OCI-LY3 (cell line): ENCODE measurements around the gene HASPIN.

ENCODE experiments used
- H2AFZ ChIP-seq: fragments of 200-600, 300-600 bp; shearing (Covaris generic); 2 replicates; pipeline ENCODE4 v1.6.0; 2014; ENCODE audit warnings: antibody characterized with exemption, low read depth, low read length
- H3K27ac ChIP-seq: fragments of 200-600, 300-600 bp; sonication (generic); 2 replicates; pipeline ENCODE4 v1.5.1; 2014; ENCODE audit warnings: mild to moderate bottlenecking, low read length, moderate library complexity, mixed read lengths
- H3K27me3 ChIP-seq: fragments of 200-600, 300-600 bp; sonication (generic); 2 replicates; pipeline ENCODE4 v1.6.1; 2014; ENCODE audit warnings: low read depth, low read length, mixed read lengths
- H3K36me3 ChIP-seq: fragments of 200-600, 300-600 bp; sonication (generic); replicated peaks from 2 replicates; pipeline ENCODE3; 2014; ENCODE audit warnings: low read depth, low read length, mixed read lengths
- H3K4me1 ChIP-seq: fragments of 300-600, 200-600 bp; sonication (generic); 2 replicates; pipeline ENCODE4 v1.6.1; 2014; ENCODE audit warnings: low read length, mixed read lengths
- H3K4me2 ChIP-seq: fragments of 200-600, 300-600 bp; sonication (generic); 2 replicates; pipeline ENCODE4 v1.6.1; 2014; ENCODE audit warnings: low read length, mixed read lengths
- H3K4me3 ChIP-seq: fragments of 300-600, 200-600 bp; sonication (generic); 2 replicates; pipeline ENCODE4 v1.5.1; 2014; ENCODE audit warnings: antibody characterized with exemption, mild to moderate bottlenecking, low read length, moderate library complexity
- H3K79me2 ChIP-seq: fragments of 300-600, 200-600 bp; shearing (Covaris generic); 2 replicates; pipeline ENCODE4 v1.6.1; 2014; ENCODE audit warnings: mild to moderate bottlenecking, low read length, mixed read lengths
- H3K9ac ChIP-seq: fragments of 300-600, 200-600 bp; shearing (Covaris generic); 2 replicates; pipeline ENCODE4 v1.6.0; 2014; ENCODE audit warnings: mild to moderate bottlenecking, low read length, moderate library complexity
- H3K9me3 ChIP-seq: fragments of 200-600, 300-600 bp; shearing (Covaris generic); 2 replicates; pipeline ENCODE4 v1.6.1; 2014; ENCODE audit warnings: low read length, mixed read lengths; ENCODE audit not compliant: insufficient read depth
- H4K20me1 ChIP-seq: fragments of 200-600, 300-600 bp; sonication (generic); 2 replicates; pipeline ENCODE4 v1.6.1; 2016; ENCODE audit warnings: low read length, mixed read lengths; ENCODE audit not compliant: insufficient read depth
- CTCF ChIP-seq: fragments of 200-600, 300-600 bp; sonication (generic); IDR thresholded peaks from 2 replicates; pipeline ENCODE4 v1.5.1; 2014; ENCODE audit warnings: antibody characterized with exemption, low read length, low read depth
- EZH2phosphoT487 ChIP-seq: fragments of 200-600 bp; shearing (Covaris generic); IDR thresholded peaks from 2 replicates; pipeline ENCODE4 v1.6.1; 2018; ENCODE audit warnings: antibody characterized with exemption, mixed run types, low read depth

Gene HASPIN

DNA sequence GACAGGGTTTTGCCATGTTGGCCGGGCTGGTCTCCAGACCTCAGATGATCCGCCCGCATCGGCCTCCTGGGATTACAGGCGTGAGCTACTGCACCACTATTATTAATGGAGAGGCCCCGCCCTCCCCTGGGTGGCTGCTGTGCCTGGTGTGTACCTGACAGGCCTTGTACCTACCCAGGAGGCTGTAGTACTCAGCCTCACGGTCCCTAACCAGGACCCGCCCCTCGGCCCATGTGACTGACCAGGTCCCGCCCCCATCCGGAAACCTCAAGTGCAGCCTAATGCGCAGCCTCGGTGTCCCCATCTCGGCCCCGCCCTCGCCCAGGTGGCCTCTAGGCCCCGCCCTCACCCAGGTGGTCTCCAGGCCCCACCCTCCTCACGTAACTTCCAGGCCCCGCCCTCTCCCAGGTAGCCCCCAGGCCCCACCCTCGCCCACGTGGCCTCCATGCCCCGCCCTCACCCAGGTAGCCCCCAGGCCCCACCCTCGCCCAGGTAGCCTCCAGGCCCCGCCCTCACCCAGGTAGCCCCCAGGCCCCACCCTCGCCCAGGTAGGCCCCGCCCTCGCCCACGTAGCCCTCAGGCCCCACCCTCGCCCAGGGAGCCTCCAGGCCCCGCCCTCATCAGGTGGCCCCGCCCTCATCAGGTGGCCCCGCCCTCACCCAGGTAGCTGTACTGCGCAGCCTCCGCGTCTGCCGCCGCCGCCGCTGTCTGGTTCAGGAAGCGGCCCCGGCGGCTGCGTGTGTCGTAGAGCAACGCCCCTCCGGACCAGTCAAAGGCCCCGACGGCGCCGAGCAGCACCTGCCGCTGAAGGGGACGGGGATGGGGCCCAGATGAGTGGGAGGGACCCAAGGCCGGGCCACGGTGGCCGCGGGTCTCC, 31.0 kb downstream of the HASPIN start:
- no peak overlapping the region for H2AFZ ChIP-seq
- H3K36me3 ChIP-seq, result no peaks in the 10 kb centered on the region
- H3K4me1 ChIP-seq, result no peaks in the 10 kb centered on the region
- H3K9me3 ChIP-seq, result no peaks in the 10 kb centered on the region
- no peaks in the 10 kb centered on the region for H4K20me1 ChIP-seq
- H3K79me2 ChIP-seq, result no peaks in the 10 kb centered on the region
- no peaks in the 10 kb centered on the region for H3K27me3 ChIP-seq
- no peak overlapping the region for H3K4me2 ChIP-seq
- no peak overlapping the region for H3K27ac ChIP-seq
- TF ChIP-seq CTCF (no peak), EZH2phosphoT487 (no peak)
- H3K9ac ChIP-seq, result no peak overlapping the region
- H3K4me3 ChIP-seq, result no peak overlapping the region

DNA sequence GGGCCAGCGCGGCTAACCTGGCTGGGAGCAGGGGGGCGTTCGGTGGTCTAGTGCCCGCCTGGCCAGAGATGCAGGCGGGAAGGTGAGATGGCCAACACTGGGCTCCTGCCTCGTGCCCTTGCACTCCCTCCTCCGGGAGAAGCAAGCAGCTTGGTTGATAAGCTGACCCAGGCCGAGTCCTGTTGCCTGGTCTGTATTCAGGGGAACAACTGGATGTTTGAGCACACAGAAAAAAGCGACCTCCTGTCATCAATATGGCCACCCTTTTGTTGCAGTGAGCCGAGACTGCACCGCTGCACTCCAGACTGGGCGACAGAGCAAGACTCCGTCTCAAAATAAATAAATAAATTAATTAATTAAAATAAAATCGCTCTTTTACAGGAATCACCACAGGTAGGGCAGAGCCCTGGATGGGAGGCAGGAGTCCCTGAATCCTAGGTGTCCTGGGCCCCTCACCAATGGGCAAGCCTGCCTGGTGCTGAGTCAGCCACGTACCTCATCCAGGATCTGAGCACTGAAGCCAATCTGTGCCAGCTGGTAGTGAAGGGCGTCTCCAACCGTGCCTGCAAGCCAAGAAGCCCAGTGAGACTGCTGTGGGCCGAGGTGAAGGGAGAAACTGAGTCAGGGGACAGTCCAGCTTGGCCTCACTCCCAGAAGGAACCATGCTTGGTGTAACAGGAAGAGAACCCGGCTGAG, 31.8 kb downstream of the HASPIN start:
- no peaks in the 10 kb centered on the region for H4K20me1 ChIP-seq
- H3K4me3 ChIP-seq, result no peak overlapping the region
- no peak overlapping the region for H3K9ac ChIP-seq
- H3K27ac ChIP-seq, result no peak overlapping the region
- no peaks in the 10 kb centered on the region for H3K79me2 ChIP-seq
- H3K4me2 ChIP-seq, result no peak overlapping the region
- no peaks in the 10 kb centered on the region for H3K4me1 ChIP-seq
- TF ChIP-seq CTCF (no peak), EZH2phosphoT487 (no peak)
- H3K27me3 ChIP-seq, result no peaks in the 10 kb centered on the region
- H3K36me3 ChIP-seq, result no peaks in the 10 kb centered on the region
- no peak overlapping the region for H2AFZ ChIP-seq
- H3K9me3 ChIP-seq, result no peaks in the 10 kb centered on the region

DNA sequence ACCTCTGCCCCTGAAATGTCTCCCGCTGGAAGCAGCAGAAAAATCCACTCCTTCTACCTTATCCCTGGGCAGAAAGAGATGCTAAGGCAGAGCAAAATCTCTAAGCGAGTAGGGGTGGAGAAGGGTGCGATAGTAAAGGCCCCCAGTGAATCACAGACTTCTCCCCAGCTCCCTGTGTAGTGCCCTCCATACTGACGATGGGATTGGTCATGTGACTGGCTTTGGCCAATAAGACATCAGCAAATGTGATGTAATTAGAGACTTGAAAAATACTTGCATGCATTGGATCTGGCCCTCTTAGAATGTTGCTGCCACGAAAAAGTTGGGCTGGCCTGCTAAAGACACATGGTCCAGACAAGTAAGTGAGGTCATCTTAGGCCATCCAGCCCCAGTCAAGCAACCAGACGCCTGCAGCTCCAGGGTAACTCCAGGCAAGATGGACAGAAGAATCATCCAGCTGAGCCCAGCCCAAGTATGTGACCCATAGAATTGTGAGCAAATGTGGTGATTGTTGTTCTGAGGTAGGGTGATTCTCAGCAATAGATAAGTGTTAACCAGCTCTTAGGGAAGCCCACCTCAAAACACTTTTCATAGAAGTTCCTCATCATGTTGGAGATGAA, 36.0 kb downstream of the HASPIN start:
- Histone ChIP-seq H3K27me3 (no peaks in the 10 kb centered on the region), H2AFZ (no peak overlapping the region), H3K4me2 (no peak overlapping the region), H3K4me3 (no peak overlapping the region), H3K36me3 (no peaks in the 10 kb centered on the region), H3K9me3 (no peaks in the 10 kb centered on the region), H3K27ac (no peak overlapping the region), H3K4me1 (peaks cover 4% of the 10 kb centered on the region; the same call in 1 of the 2 replicates), H3K9ac (no peak overlapping the region), H3K79me2 (no peaks in the 10 kb centered on the region), H4K20me1 (no peaks in the 10 kb centered on the region)
- TF ChIP-seq CTCF (no peak), EZH2phosphoT487 (no peak)
